Esophagus squamous epithelium (tissue), 5 donors: Measurements from ENCODE around the gene PDGFD. TPM values are rescaled to one million over a fixed set of nuclear protein-coding genes. Genes with fewer than 3 reads are reported as not detected.

Experiments used
- DNase-seq: peaks from one replicate; lab custom pipeline; 2025; lab: John Stamatoyannopoulos, UW
- H3K27ac ChIP-seq, 4 donors: fragments of 200-600 bp; sonication (generic); one replicate each; pipeline ENCODE4 v1.5.1; 2016 to 2019; ENCODE audit warnings: mild to moderate bottlenecking in 1 of 4
- H3K27me3 ChIP-seq, 4 donors: fragments of 200-600 bp; sonication (generic); 1 replicate in 3 of 4; 2 replicates in 1 of 4; pipeline versions ENCODE4 v1.5.1 to v1.6.0; 2017 to 2021; ENCODE audit warnings: antibody characterized with exemption in 1 of 4
- H3K36me3 ChIP-seq, 3 donors: fragments of 200-600 bp; sonication (generic); one replicate each; pipeline ENCODE4 v1.5.1; 2016 to 2019
- H3K4me1 ChIP-seq, 3 donors: fragments of 200-600 bp; sonication (generic); one replicate each; pipeline ENCODE4 v1.5.1; 2017 to 2019
- H3K4me3 ChIP-seq, 4 donors: fragments of 200-600 bp; sonication (generic); 1 replicate in 3 of 4; 2 replicates in 1 of 4; pipeline ENCODE4 v1.5.1; 2016 to 2019; ENCODE audit warnings: mild to moderate bottlenecking in 2 of 4, moderate library complexity in 1 of 4
- H3K9me3 ChIP-seq, 3 donors: fragments of 200-600 bp; sonication (generic); one replicate each; pipeline ENCODE4 v1.5.1; 2016 to 2019
- CTCF ChIP-seq, 6 experiments: fragments of 450-650 bp in 4 of 6; fragments of 200-600 bp in 2 of 6; sonication (generic) in 2 of 6; IDR thresholded peaks; one replicate each; pipeline ENCODE4 v1.5.1; 2016 to 2019; ENCODE audit warnings: antibody characterized with exemption in 6 of 6, mild to moderate bottlenecking in 4 of 6, moderate library complexity in 4 of 6
- POLR2A ChIP-seq, 4 donors: fragments of 450-650 bp; IDR thresholded peaks; one replicate each; pipeline ENCODE4 v1.6.1; 2017; ENCODE audit warnings: antibody characterized with exemption in 4 of 4, mild to moderate bottlenecking in 4 of 4, moderate library complexity in 3 of 4
- WGBS, 2 donors: methylation state at CpG; one replicate each; pipeline ENCODE4 v1.1.5; 2018; 5-methylcytosine and 5-hydroxymethylcytosine counted together
- intact Hi-C: fragments of 100-400 bp; cut with DNase I; formaldehyde crosslinking; loops from one replicate; pipeline ENCODE4 v1.15.0; 2022
- total RNA-seq, 4 donors: library from RNA; depleted of rRNA; stranded (reverse); fragments of >200 nt; gene quantifications; one replicate each; pipeline ENCODE4 v1.1.0, GENCODE V29; 2016
- donor health status: DM: yes; HTN: yes; CAD: no.

PDGFD gene
- total RNA-seq, 4 donors from 2014 or later, result 0.27 to 1.9 (median 1.1) TPM

- Histone ChIP-seq H3K36me3 (no peaks in the 10 kb centered on the region), H3K27ac (no peak overlapping the region), H3K4me1 (no peaks in the 10 kb centered on the region), H3K9me3 (no peaks in the 10 kb centered on the region), H3K27me3 (no peaks in the 10 kb centered on the region), H3K4me3 (no peak overlapping the region)
- TF ChIP-seq CTCF (IDR thresholded peaks at IDR 0.05) (no peak), POLR2A (IDR thresholded peaks at IDR 0.05) (no peak)
- WGBS, 2 donors, result 51 to 57% methylated on average over 7 to 9 of the region's 9 CpGs
- no peak for DNase-seq
- intact Hi-C loops, result no loop called here
These were observed 301.7 kb downstream of the PDGFD start for GRCh38 chr11:103862094-103862801.

Other genes with a start within 250 kb of the PDGFD start
- gene DDI1, start 127.5 kb downstream of the PDGFD start, total RNA-seq, result not detected